ENCODE data around the gene CHID1. TPM values are rescaled to one million over a fixed set of nuclear protein-coding genes. Genes with fewer than 3 reads are reported as not detected.

Gene CHID1
- total RNA-seq, 1 experiment from 2014 or later: 38.5 TPM

GRCh38 chr11:888310-889212 lies 22.0 kb downstream of the CHID1 start:
- no peak for DNase-seq (ENCODE audit: low read depth)

DNA sequence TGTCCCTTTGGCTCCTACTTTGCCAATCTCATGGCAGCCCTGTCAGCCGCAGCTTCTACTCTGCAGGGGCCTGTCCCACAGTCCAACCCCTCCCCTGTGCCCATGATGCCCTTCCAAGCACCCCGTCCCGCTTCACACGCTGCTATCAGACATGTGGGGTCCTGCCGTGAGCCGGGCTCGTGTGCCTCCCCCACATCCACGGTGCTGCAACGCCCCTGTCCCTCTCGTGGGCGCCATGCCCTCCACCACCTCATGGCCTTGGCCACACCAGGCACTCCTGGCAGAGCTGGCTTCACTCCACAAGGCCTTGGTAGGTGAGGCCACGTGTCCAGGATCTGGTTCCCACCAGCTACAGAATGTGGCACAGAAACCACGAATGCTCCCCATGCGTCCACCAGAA lies 23.0 kb downstream of the CHID1 start:
- no peak for DNase-seq (ENCODE audit: low read depth)

GRCh38 chr11:886568-886967 lies 24.0 kb downstream of the CHID1 start:
- no peak for DNase-seq (ENCODE audit: low read depth)

- DNase-seq (ENCODE audit: low read depth): no peak
Observed at GRCh38 chr11:884578-885070, 26.0 kb downstream of the CHID1 start.

GRCh38 chr11:883527-883926 lies 27.1 kb downstream of the CHID1 start:
- DNase-seq (ENCODE audit: low read depth): no peak

- no peak for DNase-seq (ENCODE audit: low read depth)
Observed at GRCh38 chr11:882596-882995, 28.0 kb downstream of the CHID1 start.

DNA sequence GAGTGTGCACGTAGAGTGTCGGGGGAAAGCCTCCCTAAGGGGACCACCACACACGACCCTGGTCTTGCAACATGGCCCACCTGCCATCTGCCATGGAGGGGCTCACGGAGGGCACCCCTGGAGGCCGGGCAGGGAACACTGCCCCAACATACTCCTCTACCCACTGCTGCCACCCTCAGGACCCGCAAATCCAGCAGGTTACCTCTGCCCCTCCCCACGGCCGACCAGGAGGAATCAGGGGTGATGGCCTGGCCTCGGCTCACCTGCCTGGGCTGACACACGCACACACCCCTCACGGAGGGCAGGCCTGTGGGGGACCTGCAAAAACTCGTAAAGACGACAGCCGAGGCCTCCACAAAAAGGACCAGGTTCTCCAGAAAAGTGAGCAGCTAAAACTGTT lies 30.2 kb downstream of the CHID1 start:
- no peak for DNase-seq (ENCODE audit: low read depth)

DNA sequence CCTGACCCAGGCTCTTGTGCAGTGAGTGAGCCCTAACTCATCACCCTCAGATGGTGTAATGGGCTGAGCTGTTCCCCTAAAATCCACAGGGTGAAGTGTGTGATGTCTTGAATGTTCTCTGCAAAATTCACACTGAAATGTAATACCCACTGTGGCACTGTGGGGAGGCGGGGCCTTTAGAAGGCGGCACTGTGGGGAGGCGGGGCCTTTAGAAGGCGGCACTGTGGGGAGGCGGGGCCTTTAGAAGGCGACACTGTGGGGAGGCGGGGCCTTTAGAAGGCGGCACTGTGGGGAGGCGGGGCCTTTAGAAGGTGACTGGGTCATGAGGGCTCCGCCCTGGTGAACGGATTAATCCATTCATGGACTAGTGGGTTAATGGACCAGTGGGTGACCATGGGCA lies 33.0 kb downstream of the CHID1 start:
- DNase-seq (ENCODE audit: low read depth): no peak

- DNase-seq (ENCODE audit: low read depth): no peak
Observed at GRCh38 chr11:876545-876944, 34.1 kb downstream of the CHID1 start.

DNA sequence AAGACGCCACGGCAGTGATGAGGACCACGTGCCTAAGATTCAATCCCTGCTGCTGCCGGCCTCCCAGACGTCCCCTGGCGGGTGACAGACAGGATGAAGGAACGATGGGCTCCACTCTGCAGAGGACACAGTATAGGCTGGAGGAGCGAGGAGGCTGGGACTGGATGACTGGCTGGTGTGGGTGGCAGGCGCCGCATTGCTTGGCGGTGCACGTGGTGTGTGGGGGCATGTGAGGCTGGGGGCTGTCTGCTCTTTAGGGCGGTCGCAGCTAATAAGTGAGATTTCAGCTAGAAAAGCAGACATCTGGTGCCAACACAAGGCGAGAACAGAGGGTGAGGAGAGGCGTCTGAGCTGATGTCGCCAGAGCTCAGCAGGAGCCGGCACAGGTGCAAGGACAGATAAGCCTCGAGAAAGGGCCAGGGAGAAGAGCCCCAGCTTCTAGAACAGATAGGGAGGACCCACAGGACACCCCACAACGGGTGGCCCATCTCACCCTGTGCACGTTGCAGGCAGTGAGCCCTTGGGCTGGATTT lies 34.8 kb downstream of the CHID1 start:
- no peak for DNase-seq (ENCODE audit: low read depth)

DNA sequence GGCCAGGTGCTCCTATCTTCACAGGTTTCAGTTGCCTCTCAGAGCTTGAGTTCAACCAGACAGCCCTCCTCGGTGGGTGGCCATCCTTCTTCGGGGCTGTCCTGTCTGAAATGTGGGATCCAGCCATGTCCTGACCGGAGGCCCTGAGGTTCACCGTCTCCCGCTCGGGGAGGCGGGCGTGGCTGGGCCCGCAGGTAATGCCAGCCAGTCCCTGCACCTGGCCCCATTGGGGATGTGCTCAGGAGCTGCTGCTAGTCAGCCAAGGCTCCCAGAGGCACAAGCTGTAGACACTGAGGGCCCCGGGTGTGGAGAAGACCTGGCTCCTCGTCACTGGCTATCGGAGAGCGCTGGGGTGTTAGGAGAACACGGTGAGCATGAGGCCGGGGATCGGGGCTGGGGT lies 35.4 kb downstream of the CHID1 start:
- DNase-seq (ENCODE audit: low read depth): no peak

DNA sequence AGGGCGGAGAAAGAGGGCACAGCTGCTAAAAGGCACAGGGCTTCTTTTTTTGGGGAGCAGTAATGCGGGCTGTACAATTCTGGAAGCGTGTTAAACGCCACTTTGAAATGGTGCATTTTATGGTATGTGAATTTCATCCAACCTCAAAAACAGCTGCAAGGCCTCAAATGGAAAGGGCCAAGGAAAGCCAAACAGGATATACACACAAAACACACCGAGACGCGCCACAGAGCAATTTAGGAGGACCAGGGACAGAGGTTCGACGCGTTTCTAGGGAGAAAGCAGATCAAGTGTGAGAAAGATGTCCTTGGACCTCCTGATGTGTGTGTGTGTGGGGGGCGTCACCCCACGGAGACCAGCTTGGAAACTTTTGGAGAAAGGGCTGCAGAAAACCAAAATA lies 36.9 kb downstream of the CHID1 start:
- no peak for DNase-seq (ENCODE audit: low read depth)

DNA sequence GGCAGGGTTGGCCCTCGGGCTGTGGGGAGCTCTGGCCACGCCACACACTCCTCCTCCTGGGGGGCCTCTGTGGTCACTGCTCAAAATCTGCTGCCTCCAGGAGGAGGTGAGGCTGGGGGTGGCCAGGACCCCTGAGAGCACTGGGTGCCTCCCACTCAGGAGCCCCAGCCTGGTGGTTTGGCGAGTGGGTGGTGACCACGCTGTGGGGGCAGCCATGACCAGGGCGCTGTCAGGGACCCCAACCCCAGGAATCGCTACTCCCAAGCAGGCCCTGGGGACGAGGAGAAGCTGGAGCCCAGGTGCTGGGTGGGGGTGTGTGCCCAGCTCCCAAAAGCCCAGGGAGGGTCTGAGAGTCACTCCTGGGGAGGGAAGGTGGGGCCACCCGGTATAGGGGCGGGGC lies 37.8 kb downstream of the CHID1 start:
- DNase-seq (ENCODE audit: low read depth): no peak

DNA sequence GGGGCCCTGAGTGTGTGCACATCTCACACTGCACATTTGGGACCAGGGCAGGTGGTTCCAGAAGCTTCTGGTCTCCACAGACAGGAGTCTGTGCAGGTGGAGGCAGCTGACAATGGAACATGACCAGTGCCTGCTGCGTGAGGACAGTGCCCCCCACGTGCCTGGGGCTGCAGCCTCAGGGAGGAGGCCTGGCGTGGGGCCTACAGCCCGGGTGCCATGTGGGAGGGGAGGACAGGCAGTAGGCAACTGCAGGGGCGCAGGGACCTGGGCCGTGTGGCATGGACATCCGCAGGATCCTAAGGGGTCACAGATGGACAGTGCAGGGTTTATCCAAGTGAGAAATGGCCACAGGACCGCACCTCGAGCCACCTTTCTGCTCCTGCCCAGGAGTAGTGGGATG lies 39.1 kb downstream of the CHID1 start:
- DNase-seq (ENCODE audit: low read depth): no peak

- no peak for DNase-seq (ENCODE audit: low read depth)
Observed at GRCh38 chr11:870418-870817, 40.2 kb downstream of the CHID1 start.

DNA sequence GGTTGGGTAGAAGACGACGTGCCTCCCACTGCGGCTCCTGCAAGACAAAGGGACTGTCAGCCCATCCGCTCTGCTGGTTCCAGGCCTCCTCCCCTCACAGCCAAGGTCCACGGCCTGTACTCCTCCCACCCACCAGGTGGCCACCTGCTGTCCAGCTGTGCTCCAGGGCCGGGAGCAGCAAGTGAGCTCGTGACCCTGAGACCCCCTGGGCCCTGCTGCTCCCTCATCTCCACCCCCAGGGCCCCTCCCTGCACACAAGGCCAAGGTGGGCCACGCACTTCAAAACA lies 40.5 kb downstream of the CHID1 start:
- DNase-seq (ENCODE audit: low read depth): no peak

- DNase-seq (ENCODE audit: low read depth): no peak
Observed at GRCh38 chr11:869399-870126, 41.0 kb downstream of the CHID1 start.

- no peak for DNase-seq (ENCODE audit: low read depth)
Observed at GRCh38 chr11:868802-869201, 41.8 kb downstream of the CHID1 start.

- DNase-seq (ENCODE audit: low read depth): no peak
Observed at GRCh38 chr11:868394-868793, 42.2 kb downstream of the CHID1 start.

DNA sequence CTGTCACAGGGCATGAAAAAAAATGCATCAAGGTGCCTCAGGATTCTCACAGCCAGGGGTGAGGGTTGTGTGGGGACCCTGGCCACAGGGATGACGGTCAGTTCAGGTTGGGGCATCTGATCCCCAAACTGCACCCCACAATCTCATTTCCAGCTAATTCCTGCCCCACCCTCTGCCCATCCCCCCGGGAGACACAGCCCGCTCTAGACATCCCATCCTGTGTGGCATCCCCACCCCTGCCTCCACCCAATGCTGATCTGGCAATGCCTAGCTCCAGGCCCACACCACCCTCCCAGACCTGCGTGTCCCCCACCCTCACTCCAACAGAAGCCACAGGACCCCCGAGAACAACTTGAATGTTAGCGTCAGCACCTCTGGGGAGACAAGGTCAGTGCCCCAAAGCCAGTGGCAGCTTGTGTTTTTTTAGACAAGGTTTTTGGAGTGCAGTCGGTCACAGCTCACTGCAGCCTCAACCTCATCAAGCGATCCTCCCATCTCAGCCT lies 42.7 kb downstream of the CHID1 start:
- DNase-seq (ENCODE audit: low read depth): no peak

DNA sequence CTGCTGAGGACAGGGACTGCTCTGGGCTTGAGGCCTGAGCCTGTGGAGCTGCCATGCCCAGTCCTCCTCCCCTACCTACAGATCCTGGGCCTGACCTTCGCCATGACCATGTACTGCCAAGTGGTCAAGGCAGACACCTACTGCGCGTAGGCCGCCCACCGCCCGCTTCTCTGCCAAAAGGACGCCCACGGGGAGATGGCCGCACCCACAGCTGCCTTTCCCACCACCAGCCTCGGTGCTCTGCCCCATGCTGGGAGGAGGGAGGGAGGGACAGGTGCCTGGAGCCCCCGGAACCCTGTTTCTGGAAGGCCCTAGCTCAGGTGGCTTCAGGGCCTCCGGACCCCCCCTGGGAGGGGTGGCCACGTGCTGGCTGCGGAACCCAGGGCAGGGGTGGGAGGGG lies 44.1 kb downstream of the CHID1 start:
- no peak for DNase-seq (ENCODE audit: low read depth)

DNA sequence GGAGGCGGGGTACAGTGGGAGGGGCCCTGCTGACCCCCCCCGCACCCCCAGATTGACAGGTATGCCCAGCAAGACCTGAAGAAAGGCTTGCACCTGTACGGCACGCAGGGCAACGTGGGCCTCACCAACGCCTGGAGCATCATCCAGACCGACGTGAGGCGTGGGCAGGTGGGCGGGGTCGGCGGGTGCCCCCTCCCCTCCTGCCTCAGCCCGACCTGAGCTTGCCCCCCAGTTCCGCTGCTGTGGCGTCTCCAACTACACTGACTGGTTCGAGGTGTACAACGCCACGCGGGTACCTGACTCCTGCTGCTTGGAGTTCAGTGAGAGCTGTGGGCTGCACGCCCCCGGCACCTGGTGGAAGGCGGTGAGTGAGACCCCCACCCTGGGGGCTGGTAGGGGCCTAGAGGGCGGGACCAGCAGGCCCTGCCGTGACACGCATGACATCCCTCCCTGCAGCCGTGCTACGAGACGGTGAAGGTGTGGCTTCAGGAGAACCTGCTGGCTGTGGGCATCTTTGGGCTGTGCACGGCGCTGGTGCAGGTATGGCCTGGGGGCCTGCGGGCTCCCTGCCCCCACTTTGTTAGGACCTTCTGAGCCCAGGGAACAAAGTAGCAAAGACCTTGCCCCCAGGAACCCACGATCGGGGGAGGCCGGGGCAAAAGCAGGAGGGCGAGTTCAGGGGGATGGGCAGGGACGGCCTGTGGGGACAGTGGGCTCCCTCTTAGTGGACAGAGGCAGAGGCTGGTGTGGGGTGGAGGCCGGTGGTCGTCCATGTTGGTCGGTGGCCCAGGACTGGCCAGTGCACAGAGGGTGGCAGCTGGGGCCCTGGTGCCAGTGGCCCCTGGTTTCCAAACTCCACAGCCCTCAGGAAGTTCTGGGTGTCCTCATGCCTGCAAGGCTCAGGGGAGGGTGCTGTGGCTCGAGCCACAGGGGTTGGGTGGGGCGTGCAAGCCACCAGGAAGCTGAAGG lies 44.9 kb downstream of the CHID1 start:
- DNase-seq (ENCODE audit: low read depth): no peak

All from Daoy (cell line).